HepG2 (cell line): ENCODE data around the gene MBTPS1.

Source experiments
- JUND ChIP-seq: sonication (generic); formaldehyde crosslinking; IDR thresholded peaks from 2 replicates; pipeline ENCODE4 v1.8.0; 2022; ENCODE audit warnings: mild to moderate bottlenecking, missing genetic modification reagents
- SRSF1 ChIP-seq: fragments of 200-400 bp; formaldehyde crosslinking; optimal IDR thresholded peaks from 2 replicates; pipeline ENCODE3; 2017; ENCODE audit warnings: mild to moderate bottlenecking, low read depth, low read length, moderate library complexity
- TMF1 ChIP-seq: sonication (generic); formaldehyde crosslinking; IDR thresholded peaks from 2 replicates; pipeline ENCODE4 v1.8.1; 2022; ENCODE audit warnings: low read depth, missing genetic modification reagents
- ZNF660 ChIP-seq: sonication (generic); formaldehyde crosslinking; IDR thresholded peaks from 2 replicates; pipeline ENCODE4 v1.5.1; 2020; ENCODE audit warnings: mild to moderate bottlenecking, low read depth, missing genetic modification reagents, borderline replicate concordance
- TF ChIP-seq, protein P1 (sequence below): IDR thresholded peaks from 2 replicates; pipeline ENCODE4 v1.6.1; 2012; ENCODE audit warnings: inconsistent platforms

DNA sequence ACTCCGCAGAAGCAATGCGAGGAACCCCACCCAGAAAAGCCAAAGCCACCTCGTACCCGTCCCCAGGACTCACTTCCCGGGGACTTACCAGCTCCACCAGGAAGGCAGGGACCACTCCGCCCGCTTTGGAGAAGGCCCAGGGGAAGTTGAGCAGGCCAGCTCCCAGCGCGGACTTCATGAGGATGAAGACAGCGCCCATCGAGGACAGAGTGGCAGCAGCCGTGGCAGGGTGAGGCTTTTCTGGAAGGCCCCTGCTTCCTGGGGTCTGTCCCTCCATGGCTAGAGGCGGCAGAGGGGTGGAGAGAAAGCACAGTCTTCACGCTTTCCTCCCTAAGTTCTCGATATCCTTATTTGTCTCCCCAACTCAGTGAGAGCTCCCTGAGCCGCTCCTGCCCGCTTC, 74.9 kb downstream of the MBTPS1 start:
- TF ChIP-seq SRSF1 (no peak), JUND (CRISPR knock-in tag) (no peak), ZNF660 (CRISPR knock-in tag) (no peak), TMF1 (no peak)
- TF ChIP-seq, protein P1, sequence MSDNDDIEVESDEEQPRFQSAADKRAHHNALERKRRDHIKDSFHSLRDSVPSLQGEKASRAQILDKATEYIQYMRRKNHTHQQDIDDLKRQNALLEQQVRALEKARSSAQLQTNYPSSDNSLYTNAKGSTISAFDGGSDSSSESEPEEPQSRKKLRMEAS: no peak
